ENCODE results near the gene ANKRD22.

ANKRD22 gene

DNA sequence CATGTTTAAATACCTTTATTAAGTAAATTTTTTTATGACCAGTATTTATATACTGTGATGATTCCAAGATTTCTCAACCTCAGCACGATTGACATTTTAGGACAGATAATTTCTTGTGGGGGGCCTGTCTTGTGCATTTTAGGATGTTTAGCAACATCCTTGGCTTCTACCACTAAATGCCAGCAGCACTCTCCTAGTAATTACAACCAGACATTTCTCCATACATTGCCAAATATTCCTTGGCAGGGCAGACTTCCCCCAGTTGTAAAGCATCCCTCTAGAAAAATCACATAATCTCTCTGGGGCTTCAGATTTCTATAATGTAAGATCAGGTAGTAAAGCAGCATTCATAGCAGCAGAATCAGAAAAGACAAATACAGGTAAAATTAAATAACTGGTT lies 56.9 kb downstream of the ANKRD22 start:
- no peak for DNase-seq

DNA sequence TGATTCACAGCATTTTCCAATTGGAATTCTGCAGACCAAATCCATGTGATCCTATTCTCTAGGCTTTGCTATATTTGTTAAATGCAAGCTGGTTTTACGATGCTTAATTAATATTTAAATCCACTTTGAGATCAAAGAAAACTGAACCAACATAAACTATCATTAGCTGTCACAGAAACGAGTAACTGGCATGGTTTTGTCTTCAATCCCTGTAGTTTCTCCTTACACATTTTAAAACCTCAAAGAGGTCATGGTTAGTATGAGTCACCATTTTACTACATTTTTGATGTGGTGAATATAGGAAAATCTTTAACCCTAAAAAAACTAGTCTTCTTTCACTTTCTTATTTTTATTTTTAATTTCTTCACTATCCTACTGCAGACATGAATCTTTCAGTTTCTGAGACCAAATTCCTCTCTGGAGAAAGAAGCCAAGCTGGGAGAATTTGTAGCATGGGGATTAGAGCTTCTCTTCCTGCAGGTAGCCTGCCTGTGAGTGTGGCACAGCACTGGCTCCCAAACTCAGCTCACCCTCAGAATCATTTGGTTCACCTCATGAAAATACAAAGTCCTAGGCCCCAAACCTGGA lies 57.8 kb downstream of the ANKRD22 start:
- DNase-seq, result peak; percentile 43

DNA sequence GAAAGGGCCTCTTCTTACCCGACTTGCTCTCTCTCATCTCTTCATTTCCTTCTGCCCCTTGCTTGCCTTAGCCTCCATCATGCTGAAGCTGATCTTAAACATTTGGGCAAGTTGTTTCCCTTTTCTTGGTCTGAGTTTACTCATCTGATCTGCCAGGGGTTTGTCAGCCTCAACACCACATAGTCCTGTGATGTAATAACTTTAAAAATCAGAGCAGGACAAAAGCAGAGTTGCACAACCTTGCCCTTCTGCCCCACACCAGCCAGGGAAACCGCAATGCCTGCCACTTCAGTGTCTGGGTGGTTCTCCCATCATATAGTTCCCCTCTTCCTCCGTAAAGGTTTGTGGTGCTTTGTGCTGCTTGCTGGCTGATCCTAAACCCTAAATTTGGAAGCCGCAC lies 59.0 kb downstream of the ANKRD22 start:
- DNase-seq, result peak; percentile 98

DNA sequence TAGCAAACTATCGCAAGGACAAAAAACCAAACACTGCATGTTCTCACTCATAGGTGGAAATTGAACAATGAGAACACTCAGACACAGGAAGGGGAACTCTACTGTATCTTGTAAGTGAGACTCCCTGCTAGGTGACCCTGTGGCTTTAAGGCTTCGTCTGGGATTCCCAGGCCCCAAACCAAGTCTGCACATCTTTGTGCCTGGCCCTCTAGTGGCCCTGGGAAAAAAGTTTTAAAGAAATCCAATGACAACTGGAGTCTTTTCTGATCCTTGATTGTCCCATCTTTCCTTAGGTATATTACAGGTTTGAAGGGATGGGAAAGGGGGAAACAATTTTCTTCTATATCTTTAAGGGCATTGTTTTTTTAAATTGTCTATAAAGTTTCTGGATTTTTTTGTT lies 59.7 kb downstream of the ANKRD22 start:
- no peak for DNase-seq

DNA sequence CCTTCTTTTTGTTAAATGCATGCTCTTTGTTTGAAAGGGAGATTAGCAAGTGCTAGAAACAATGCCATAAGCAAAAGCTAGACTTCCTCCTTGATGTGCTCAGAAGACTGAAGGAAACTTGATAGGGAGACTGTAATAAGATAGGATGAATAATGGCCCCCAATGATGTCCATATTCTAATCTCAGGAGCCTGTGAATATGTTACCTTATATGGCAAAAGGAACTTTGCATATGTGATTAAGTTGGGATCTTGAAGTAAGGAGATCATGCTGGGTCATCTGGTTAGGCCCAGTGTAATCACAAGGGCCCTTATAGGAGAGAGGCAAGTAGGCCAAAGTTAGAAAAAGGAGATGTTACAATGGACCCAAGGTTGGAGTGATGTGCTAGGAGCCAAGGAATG lies 62.7 kb downstream of the ANKRD22 start:
- DNase-seq, result no peak

DNA sequence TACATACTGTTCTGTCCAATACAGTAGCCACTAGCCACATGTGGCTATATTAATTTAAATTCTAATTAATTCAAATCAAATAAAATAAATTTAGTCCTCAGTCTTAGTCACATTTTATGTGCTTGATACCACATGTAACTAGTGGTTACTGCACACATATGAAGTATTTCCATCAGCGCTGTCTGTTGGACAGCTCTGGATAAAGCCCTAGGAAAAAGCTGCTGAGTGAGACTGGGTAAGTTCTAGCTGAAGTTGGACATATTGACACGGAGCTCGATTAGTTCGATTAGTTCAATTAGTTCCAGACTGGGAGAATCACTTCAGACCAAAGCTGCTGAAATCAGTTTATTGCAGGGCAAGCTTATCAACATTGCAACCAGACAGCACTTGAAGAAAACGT lies 64.2 kb downstream of the ANKRD22 start:
- DNase-seq, result no peak

DNA sequence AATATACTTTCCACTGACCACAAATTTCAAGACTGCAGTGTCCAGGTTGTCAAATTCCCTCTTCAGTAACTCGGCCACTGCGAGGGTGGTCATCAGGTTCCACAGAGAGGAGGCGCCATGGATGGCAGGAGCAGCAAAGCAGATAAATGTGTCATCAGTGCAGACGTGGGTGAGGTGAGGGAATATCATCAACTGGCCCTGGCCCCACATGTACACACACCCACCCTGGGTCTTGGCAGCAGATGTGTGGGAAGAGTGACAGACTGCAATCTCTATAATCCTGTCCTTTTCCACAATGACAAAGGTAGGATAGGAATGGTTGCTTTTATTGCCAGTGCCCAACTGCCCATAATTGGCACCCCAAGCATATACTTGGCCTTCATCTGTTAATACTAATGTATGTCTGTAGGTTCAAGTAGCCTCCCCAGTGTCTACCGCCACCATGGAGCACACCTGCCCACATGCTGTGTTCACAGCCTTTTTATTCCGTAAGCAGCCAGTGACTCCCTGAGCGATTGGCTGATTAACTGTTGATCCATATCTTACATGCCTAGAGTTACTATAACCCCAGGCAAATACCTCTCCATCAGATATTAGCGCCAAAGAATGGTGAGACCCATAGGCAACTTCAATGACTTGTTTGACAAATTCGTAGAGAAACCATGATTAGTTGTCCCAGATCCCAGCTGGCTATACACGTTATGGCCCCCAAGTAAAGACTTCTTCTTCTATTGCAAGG lies 65.4 kb downstream of the ANKRD22 start:
- no peak for DNase-seq

DNA sequence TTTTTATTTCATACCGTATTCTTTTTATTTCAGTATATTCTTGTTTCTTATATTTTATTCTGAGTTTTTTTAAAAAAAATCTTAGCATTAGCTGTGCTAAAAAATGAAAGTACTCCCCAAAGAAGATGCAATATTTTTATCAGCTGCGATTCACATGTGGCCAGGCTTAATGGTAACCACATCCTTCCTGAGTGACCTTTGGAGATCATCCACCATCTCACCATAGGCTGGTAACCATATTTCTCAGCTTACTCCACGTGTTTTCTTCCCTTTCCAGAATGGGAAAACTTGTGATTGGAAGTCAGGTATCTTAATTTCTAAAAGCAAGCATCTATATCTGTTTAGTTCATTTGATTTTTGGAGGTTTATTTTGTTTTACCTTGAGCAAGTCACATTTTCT lies 67.9 kb downstream of the ANKRD22 start:
- DNase-seq, result no peak

DNA sequence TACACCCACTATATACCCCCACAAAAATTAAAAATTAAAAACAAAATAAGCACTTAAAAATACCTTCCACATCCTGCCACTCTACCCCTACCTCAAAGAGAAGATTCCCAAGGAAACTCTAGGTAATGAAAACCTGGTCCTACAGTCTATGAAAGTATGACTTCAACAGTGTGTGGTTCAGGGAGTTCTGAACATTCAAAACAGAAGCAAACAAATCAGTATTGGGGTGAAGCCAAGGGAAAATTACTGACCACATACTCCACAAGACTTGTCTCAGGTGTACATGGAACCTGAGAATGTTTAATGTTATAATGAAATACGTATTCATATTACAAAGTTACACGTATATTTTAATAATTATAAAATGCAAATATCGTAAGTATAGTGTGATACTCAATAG lies 69.4 kb downstream of the ANKRD22 start:
- DNase-seq, result no peak

DNA sequence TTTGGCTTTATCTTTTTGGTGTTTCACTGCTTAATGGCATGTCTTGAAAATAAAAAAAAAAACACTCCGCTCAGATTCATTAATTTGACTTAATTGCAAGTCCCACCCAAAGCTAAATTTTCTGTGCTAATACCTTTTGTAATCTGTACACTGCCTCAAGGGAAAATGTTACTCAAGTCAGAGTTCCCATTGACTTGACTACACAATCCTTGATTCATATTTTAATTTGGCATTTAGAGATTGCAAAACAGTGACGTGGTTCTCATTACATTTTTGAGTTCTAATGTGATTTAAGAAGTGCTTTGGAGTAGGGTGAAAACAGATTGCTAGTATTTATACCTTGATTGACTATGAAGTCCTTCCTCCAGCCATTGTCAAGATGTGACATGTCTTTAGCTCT lies 70.4 kb downstream of the ANKRD22 start:
- no peak for DNase-seq
